ENCODE data around the gene S100A11. TPM values are rescaled to one million over a fixed set of nuclear protein-coding genes. Genes with fewer than 3 reads are reported as not detected.

The S100A11 gene
- total RNA-seq, 1 experiment from 2014 or later = 126 TPM

GRCh38 chr1:152035539-152036266, 1.1 kb downstream of the S100A11 start (continued):
- TF ChIP-seq PRDM15 (CRISPR knock-in tag; IDR thresholded peaks at IDR 0.05) (no peak), ZNF423 (CRISPR knock-in tag; IDR thresholded peaks at IDR 0.05) (no peak), ZNF281 (CRISPR knock-in tag; IDR thresholded peaks at IDR 0.05) (no peak), E2F4 (CRISPR knock-in tag; IDR thresholded peaks at IDR 0.05; ENCODE audit: borderline replicate concordance, low read depth) (no peak), E2F1 (CRISPR knock-in tag; IDR thresholded peaks at IDR 0.05) (no peak), GRHL2 (CRISPR knock-in tag; IDR thresholded peaks at IDR 0.05; ENCODE audit: insufficient replicate concordance, severe bottlenecking) (no peak), ZBTB43 (CRISPR knock-in tag; IDR thresholded peaks at IDR 0.05) (no peak)

GRCh38 chr1:152034654-152035538, 1.9 kb downstream of the S100A11 start:
- CTCF ChIA-PET = interaction anchor here (0.5 to 4.5 kb wide), 33 partner anchors 9 to 233 kb away, joined by 3 to 45 read pairs (median 6); partner anchors contain the start of gene THEM4
- peaks cover 23% of the 10 kb centered on the region for H3K36me3 Mint-ChIP-seq
- H3K9me3 Mint-ChIP-seq = no peaks in the 10 kb centered on the region
- no peak for TF ChIP-seq PREB (CRISPR knock-in tag; IDR thresholded peaks at IDR 0.05; ENCODE audit: borderline replicate concordance)
- TF ChIP-seq CTCF (IDR thresholded peaks at IDR 0.05) = peak; percentile 88
- TF ChIP-seq GABPB1 (CRISPR knock-in tag; IDR thresholded peaks at IDR 0.05) = 0 out of 2 replicates have a peak, but pooled peaks have one; percentile 14
- ATAC-seq = peak; percentile 71
- POLR2A ChIA-PET = interaction anchor here (1.0 to 1.7 kb wide), 2 partner anchors 12 to 14 kb away, joined by 3 to 5 read pairs; no protein-coding TSS in a partner anchor
- peak; percentile 76 for DNase-seq (ENCODE audit: low spot score)
- peak overlapping the region; percentile 89 for H3K4me3 Mint-ChIP-seq
- peak overlapping the region; percentile 85 for H3K27ac Mint-ChIP-seq
- H3K27me3 Mint-ChIP-seq (ENCODE audit: low read depth) = peaks cover 9% of the 10 kb centered on the region
- H3K4me1 Mint-ChIP-seq = peaks cover 40% of the 10 kb centered on the region
